Progenitor cell of endocrine pancreas (in vitro differentiated cells): ENCODE data around the gene MTUS2. TPM values are rescaled to one million over a fixed set of nuclear protein-coding genes. Genes with fewer than 3 reads are reported as not detected.

Experiments
- DNase-seq: peaks from one replicate; pipeline ENCODE4 v3.0.0; 2021; ENCODE audit warnings: low spot score; ENCODE audit not compliant: unreplicated experiment
- H3K27ac Mint-ChIP-seq: 2 replicates; pipeline ENCODE4 v1.8.0; 2021; ENCODE audit warnings: mild to moderate bottlenecking, moderate library complexity, mixed read lengths
- H3K27me3 Mint-ChIP-seq: 2 replicates; pipeline ENCODE4 v1.8.0; 2021; ENCODE audit warnings: mixed read lengths
- H3K36me3 Mint-ChIP-seq: 2 replicates; pipeline ENCODE4 v1.8.0; 2022; ENCODE audit warnings: mixed read lengths; ENCODE audit not compliant: insufficient read depth
- H3K4me1 Mint-ChIP-seq: 2 replicates; pipeline ENCODE4 v1.8.0; 2021; ENCODE audit warnings: low read depth, mixed read lengths
- H3K4me3 Mint-ChIP-seq: 2 replicates; pipeline ENCODE4 v1.8.0; 2021; ENCODE audit warnings: low read depth, mild to moderate bottlenecking, moderate library complexity, mixed read lengths
- H3K9me3 Mint-ChIP-seq: 2 replicates; pipeline ENCODE4 v1.8.0; 2021; ENCODE audit warnings: low read depth, mixed read lengths
- CTCF ChIP-seq: fragments of 200-600 bp; sonication (generic); IDR thresholded peaks from one replicate; pipeline ENCODE4 v1.5.0; 2021; ENCODE audit warnings: antibody characterized with exemption, mild to moderate bottlenecking; ENCODE audit not compliant: unreplicated experiment
- total RNA-seq: library from RNA; stranded (reverse); gene quantifications from 2 replicates; pipeline ENCODE4 v1.2.1, GENCODE V29; 2021

MTUS2 gene
- total RNA-seq, 1 donor from 2014 or later = 9.3 TPM

GRCh38 chr13:29175250-29175873 lies 355.2 kb downstream of the MTUS2 start:
- H3K4me3 Mint-ChIP-seq = no peak overlapping the region
- H3K4me1 Mint-ChIP-seq = peaks cover 13% of the 10 kb centered on the region
- peak overlapping the region; percentile 10 for H3K27ac Mint-ChIP-seq
- H3K36me3 Mint-ChIP-seq = peaks cover 4% of the 10 kb centered on the region
- peaks cover 31% of the 10 kb centered on the region for H3K9me3 Mint-ChIP-seq
- TF ChIP-seq CTCF = no peak
- no peaks in the 10 kb centered on the region for H3K27me3 Mint-ChIP-seq
- DNase-seq = no peak

GRCh38 chr13:29180055-29180454 lies 359.9 kb downstream of the MTUS2 start:
- Mint-ChIP-seq H3K27me3 (no peaks in the 10 kb centered on the region), H3K9me3 (peaks cover 26% of the 10 kb centered on the region), H3K36me3 (peaks cover 4% of the 10 kb centered on the region), H3K27ac (no peak overlapping the region), H3K4me1 (peaks cover 15% of the 10 kb centered on the region), H3K4me3 (no peak overlapping the region)
- TF ChIP-seq CTCF = no peak
- DNase-seq = no peak

- Mint-ChIP-seq H3K4me3 (no peak overlapping the region), H3K4me1 (peaks cover 6% of the 10 kb centered on the region), H3K27ac (no peak overlapping the region), H3K36me3 (peaks cover 4% of the 10 kb centered on the region), H3K27me3 (no peaks in the 10 kb centered on the region), H3K9me3 (peaks cover 17% of the 10 kb centered on the region)
- no peak for DNase-seq
- no peak for TF ChIP-seq CTCF
Measured at GRCh38 chr13:29182216-29182615, 362.1 kb downstream of the MTUS2 start.

- H3K27ac Mint-ChIP-seq = no peak overlapping the region
- H3K27me3 Mint-ChIP-seq = no peaks in the 10 kb centered on the region
- peaks cover 14% of the 10 kb centered on the region for H3K9me3 Mint-ChIP-seq
Measured at GRCh38 chr13:29185926-29186325, 365.8 kb downstream of the MTUS2 start.

GRCh38 chr13:29187584-29187983 lies 367.4 kb downstream of the MTUS2 start:
- H3K4me1 Mint-ChIP-seq = no peaks in the 10 kb centered on the region
- H3K36me3 Mint-ChIP-seq = peaks cover 4% of the 10 kb centered on the region
- peaks cover 14% of the 10 kb centered on the region for H3K9me3 Mint-ChIP-seq
- no peak overlapping the region for H3K27ac Mint-ChIP-seq
- H3K4me3 Mint-ChIP-seq = no peak overlapping the region
- H3K27me3 Mint-ChIP-seq = no peaks in the 10 kb centered on the region
- no peak for DNase-seq
- no peak for TF ChIP-seq CTCF

More at GRCh38 chr13:29185926-29186325, 365.8 kb downstream of the MTUS2 start:
- no peak for DNase-seq
- H3K4me3 Mint-ChIP-seq = no peak overlapping the region
- TF ChIP-seq CTCF = no peak
- peaks cover under 1% of the 10 kb centered on the region for H3K4me1 Mint-ChIP-seq
- peaks cover 4% of the 10 kb centered on the region for H3K36me3 Mint-ChIP-seq
